ENCODE data around the gene VAC14.

The VAC14 gene

GRCh38 chr16:70786020-70786755, 14.8 kb downstream of the VAC14 start:
- DNase-seq (ENCODE audit: low read depth in 2 of 2): no peak

GRCh38 chr16:70784692-70785555, 16.0 kb downstream of the VAC14 start:
- DNase-seq (ENCODE audit: low read depth in 2 of 2): no peak

GRCh38 chr16:70782237-70782636, 18.7 kb downstream of the VAC14 start:
- no peak for DNase-seq (ENCODE audit: low read depth in 2 of 2)

- DNase-seq (ENCODE audit: low read depth in 2 of 2): no peak
Observed at GRCh38 chr16:70781800-70782199, 19.2 kb downstream of the VAC14 start.

- DNase-seq (ENCODE audit: low read depth in 2 of 2): no peak
Observed at GRCh38 chr16:70780546-70780945, 20.4 kb downstream of the VAC14 start.

- no peak for DNase-seq (ENCODE audit: low read depth in 2 of 2)
Observed at GRCh38 chr16:70779361-70779760, 21.6 kb downstream of the VAC14 start.

- DNase-seq (ENCODE audit: low read depth in 2 of 2): no peak
Observed at GRCh38 chr16:70778901-70779309, 22.1 kb downstream of the VAC14 start.

GRCh38 chr16:70777973-70778406, 23.0 kb downstream of the VAC14 start:
- no peak for DNase-seq (ENCODE audit: low read depth in 2 of 2)

GRCh38 chr16:70777496-70777895, 23.5 kb downstream of the VAC14 start:
- no peak for DNase-seq (ENCODE audit: low read depth in 2 of 2)

- no peak for DNase-seq (ENCODE audit: low read depth in 2 of 2)
Observed at GRCh38 chr16:70775399-70775798, 25.6 kb downstream of the VAC14 start.

GRCh38 chr16:70774261-70774660, 26.7 kb downstream of the VAC14 start:
- no peak for DNase-seq (ENCODE audit: low read depth in 2 of 2)

GRCh38 chr16:70772493-70772892, 28.5 kb downstream of the VAC14 start:
- no peak for DNase-seq (ENCODE audit: low read depth in 2 of 2)

- DNase-seq (ENCODE audit: low read depth in 2 of 2): peak in 1 of 2 donors; percentile 30
Observed at GRCh38 chr16:70770626-70771552, 30.1 kb downstream of the VAC14 start.

GRCh38 chr16:70770291-70770625, 30.7 kb downstream of the VAC14 start:
- DNase-seq (ENCODE audit: low read depth in 2 of 2): no peak

GRCh38 chr16:70769761-70770160, 31.2 kb downstream of the VAC14 start:
- no peak for DNase-seq (ENCODE audit: low read depth in 2 of 2)

- no peak for DNase-seq (ENCODE audit: low read depth in 2 of 2)
Observed at GRCh38 chr16:70769131-70769530, 31.8 kb downstream of the VAC14 start.

- DNase-seq (ENCODE audit: low read depth in 2 of 2): no peak
Observed at GRCh38 chr16:70768203-70768580, 32.8 kb downstream of the VAC14 start.

GRCh38 chr16:70767377-70768202, 33.4 kb downstream of the VAC14 start:
- no peak for DNase-seq (ENCODE audit: low read depth in 2 of 2)

GRCh38 chr16:70766658-70767057, 34.3 kb downstream of the VAC14 start:
- no peak for DNase-seq (ENCODE audit: low read depth in 2 of 2)

- DNase-seq (ENCODE audit: low read depth in 2 of 2): no peak
Observed at GRCh38 chr16:70766176-70766575, 34.8 kb downstream of the VAC14 start.

GRCh38 chr16:70765491-70765890, 35.5 kb downstream of the VAC14 start:
- DNase-seq (ENCODE audit: low read depth in 2 of 2): no peak

All from stimulated activated CD4-positive, alpha-beta T cell treated with anti-CD3 and anti-CD28 coated beads, Interleukin-1b, Interleukin-23, amount 100 ng/mL, for 1 hour (primary cell).